HepG2 (cell line): Measurements from ENCODE around the gene PSMC1. TPM values are rescaled to one million over a fixed set of nuclear protein-coding genes. Genes with fewer than 3 reads are reported as not detected.

Experiments used
- ATAC-seq: fragments of 200-7000 bp; cut with Tn5 transposase; 3 replicates; pipeline ENCODE4 v1.9.1; 2020; ENCODE audit warnings: mild to moderate bottlenecking, moderate library complexity
- BruUV-seq: library from RNA; stranded (reverse); fragments of 400-500 nt; replicated peaks from 2 replicates; lab custom pipeline; 2021; lab: Mats Ljungman, UMichigan
- CTCF ChIA-PET: fragments of 300-600 bp; formaldehyde crosslinking; extraction: SDS; loops from one replicate; lab custom pipeline; 2021; ENCODE audit warnings: low total read pairs, inconsistent platforms, low intra/inter-chr PET ratio; lab: Yijun Ruan, JAX
- POLR2A ChIA-PET: fragments of 350-600 bp; sonication (Branson Sonifier 250); formaldehyde crosslinking; loops from one replicate; lab custom pipeline; 2020; ENCODE audit warnings: antibody characterized with exemption, inconsistent platforms; lab: Yijun Ruan, JAX
- DNase-seq: peaks from one replicate; pipeline ENCODE4 v3.0.0-alpha.2; 2015; ENCODE audit warnings: low spot score
- FAIRE-seq: peaks from 3 replicates; lab custom pipeline; 2011; peaks lifted over from hg19 to GRCh38; lab: Jason Lieb, UNC
- H2AFZ ChIP-seq: one replicate; pipeline ENCODE4 v1.6.1; 2011; ENCODE audit warnings: low read length, inconsistent platforms
- H3K27ac ChIP-seq: fragments of 300-600 bp; 3 replicates; pipeline ENCODE4 v1.8.0; 2011; ENCODE audit warnings: mixed run types, mild to moderate bottlenecking, mixed read lengths, low read length, inconsistent platforms; ENCODE audit not compliant: insufficient read depth; ENCODE audit errors: extremely low read length
- H3K27me3 ChIP-seq, 2 experiments: fragments of 200-600 bp in 1 of 2; 2 replicates in 1 of 2; 3 replicates in 1 of 2; pipeline versions ENCODE4 v1.6.0 to v1.8.0; 2011; ENCODE audit warnings: low read length in 2 of 2, mild to moderate bottlenecking in 2 of 2, moderate library complexity in 2 of 2, inconsistent platforms in 1 of 2; ENCODE audit not compliant: insufficient read depth in 2 of 2, control insufficient read depth in 1 of 2
- H3K36me3 ChIP-seq, 2 experiments: fragments of 200-600 bp in 1 of 2; replicated peaks in 1 of 2; 2 replicates in 1 of 2; 3 replicates in 1 of 2; pipeline versions ENCODE4 v1.5.1 to v1.8.0; 2011; ENCODE audit warnings: low read length in 2 of 2, inconsistent platforms in 1 of 2; ENCODE audit not compliant: insufficient read depth in 2 of 2, control insufficient read depth in 1 of 2
- H3K4me1 ChIP-seq: 2 replicates; pipeline ENCODE4 v1.5.1; 2012; ENCODE audit warnings: low read length, inconsistent platforms; ENCODE audit not compliant: insufficient read depth
- H3K4me2 ChIP-seq: 2 replicates; pipeline ENCODE4 v1.6.0; 2011; ENCODE audit warnings: low read depth, low read length, inconsistent platforms
- H3K4me3 ChIP-seq, 3 experiments: fragments of 200-600 bp in 1 of 3; sonication (generic), shearing (Covaris generic) in 1 of 3; replicated peaks in 1 of 3; 2 replicates each; pipeline ENCODE4 v1.5.1; 2011 to 2016; ENCODE audit warnings: low read length in 3 of 3, inconsistent platforms in 2 of 3, low read depth in 2 of 3, mild to moderate bottlenecking in 2 of 3, control low read depth in 1 of 3, mixed read lengths in 1 of 3; ENCODE audit not compliant: insufficient read depth in 1 of 3
- H3K79me2 ChIP-seq: one replicate; pipeline ENCODE4 v1.6.1; 2011; ENCODE audit warnings: low read length, inconsistent platforms; ENCODE audit not compliant: insufficient read depth
- H3K9ac ChIP-seq: 2 replicates; pipeline ENCODE4 v1.6.0; 2011; ENCODE audit warnings: mild to moderate bottlenecking, low read depth, low read length, inconsistent platforms; ENCODE audit not compliant: insufficient read depth
- H3K9me3 ChIP-seq: 2 replicates; pipeline ENCODE4 v1.5.1; 2012; ENCODE audit warnings: mild to moderate bottlenecking, low read length
- H4K20me1 ChIP-seq: 2 replicates; pipeline ENCODE4 v1.6.0; 2011; ENCODE audit warnings: inconsistent platforms, mild to moderate bottlenecking, low read length, moderate library complexity; ENCODE audit not compliant: insufficient read depth
- CCDC6 ChIP-seq: sonication (generic); formaldehyde crosslinking; IDR thresholded peaks from 2 replicates; pipeline ENCODE4 v1.8.1; 2022; ENCODE audit warnings: mild to moderate bottlenecking, missing genetic modification reagents, moderate library complexity
- DMAP1 ChIP-seq: IDR thresholded peaks from 2 replicates; pipeline ENCODE4 v1.6.1; 2016
- RNF2 ChIP-seq: fragments of 450-650 bp; conservative IDR thresholded peaks from 2 replicates; pipeline ENCODE4 v1.6.1; 2016; ENCODE audit warnings: low read depth
- THAP8 ChIP-seq: sonication (generic); formaldehyde crosslinking; IDR thresholded peaks from 2 replicates; pipeline ENCODE4 v1.5.1; 2020; ENCODE audit warnings: missing genetic modification reagents, mild to moderate bottlenecking, borderline replicate concordance
- ZNF350 ChIP-seq: sonication (generic); formaldehyde crosslinking; IDR thresholded peaks from 2 replicates; pipeline ENCODE4 v1.4.0; 2020; ENCODE audit warnings: mild to moderate bottlenecking, low read depth, missing genetic modification reagents, borderline replicate concordance
- WGBS: methylation state at CpG from one replicate; pipeline ENCODE4 v1.1.6; 2017; ENCODE audit warnings: low lambda C conversion rate; 5-methylcytosine and 5-hydroxymethylcytosine counted together
- in situ Hi-C: cut with HindIII; loops from 2 replicates; pipeline ENCODE4 v1.10.0; 2017; ENCODE audit warnings: low pct_unique_long_range_greater_than_20kb; ENCODE audit not compliant: extremely low pct_ligation_motif_present
- intact Hi-C: fragments of 100-400 bp; cut with micrococcal nuclease; formaldehyde crosslinking; loops from one replicate; pipeline ENCODE4 v1.10.0; 2022; ENCODE audit not compliant: unreplicated experiment
- polyA plus RNA-seq, 8 experiments: library from polyadenylated mRNA; depleted of rRNA in 3 of 8; stranded (reverse) in 7 of 8; unstranded in 1 of 8; fragments of >200 nt; fragmentation: Illumina TruSeq in 4 of 8; extraction: Trizol in 4 of 8; gene quantifications; 2 replicates each; pipeline versions ENCODE4 v1.2.1 to v1.2.3, GENCODE V29; 2011 to 2016; ENCODE audit warnings: low read depth in 4 of 8, missing spikeins in 1 of 8, mixed read lengths in 1 of 8; ENCODE audit not compliant: insufficient read depth in 1 of 8
- total RNA-seq, 5 experiments: library from RNA; depleted of rRNA; stranded (reverse); fragments of >200 nt; fragmentation: Illumina TruSeq; extraction: Trizol; gene quantifications; 2 replicates each; pipeline ENCODE4 v1.2.3, GENCODE V29; 2016; ENCODE audit warnings: low read depth in 1 of 5
- TF ChIP-seq, protein P1 (sequence below): sonication (generic); formaldehyde crosslinking; IDR thresholded peaks from 2 replicates; pipeline ENCODE4 v1.8.1; 2023; ENCODE audit warnings: missing genetic modification reagents, inconsistent platforms, borderline replicate concordance
- TF ChIP-seq, protein P2 (sequence below): sonication (generic); formaldehyde crosslinking; IDR thresholded peaks from 2 replicates; pipeline ENCODE4 v1.8.0; 2022; ENCODE audit warnings: missing genetic modification reagents, mild to moderate bottlenecking, moderate library complexity, borderline replicate concordance
- TF ChIP-seq, protein P3 (sequence below): sonication (generic); formaldehyde crosslinking; IDR thresholded peaks from 2 replicates; pipeline ENCODE4 v1.5.1; 2020; ENCODE audit warnings: mild to moderate bottlenecking, missing genetic modification reagents, moderate library complexity

PSMC1 gene
- total and polyA plus RNA-seq, 2 of the 13 experiments (the other 11 are each of a cell fraction or from before 2014, with no cell fraction given) = 48.6 to 167 TPM

DNA sequence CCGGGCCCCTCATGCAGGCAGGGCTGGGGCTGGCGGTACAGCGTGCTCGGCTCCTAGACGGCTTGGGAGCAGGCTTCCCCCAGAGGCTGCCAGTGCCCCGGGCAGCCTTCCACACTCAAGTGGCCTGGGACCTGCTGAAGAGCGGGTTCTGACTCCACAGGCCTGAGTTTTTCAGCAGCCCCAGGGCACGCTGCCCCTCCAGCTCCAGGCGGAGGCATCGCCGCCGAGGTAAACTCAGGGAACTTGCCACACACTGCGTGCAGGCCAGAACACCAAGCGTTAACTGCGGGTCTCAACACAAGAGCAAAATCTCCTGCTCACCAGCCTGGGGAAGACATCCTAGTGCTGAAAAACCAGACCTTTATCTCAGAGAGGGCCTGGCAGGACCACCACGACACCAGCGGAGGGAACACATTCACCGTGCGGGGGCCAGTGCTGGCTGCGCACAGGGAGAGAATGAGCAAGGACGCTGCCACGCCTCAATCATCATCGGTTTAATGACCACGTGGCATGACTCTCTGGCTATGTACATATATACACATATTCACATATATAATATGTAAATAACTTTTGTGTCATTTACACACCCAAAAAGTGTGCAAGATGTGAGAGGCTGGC lies 21.3 kb downstream of the PSMC1 start:
- peaks cover 6 to 36% of the 10 kb centered on the region in 2 experiments; a peak in 4 of 5 replicates for H3K36me3 ChIP-seq
- in situ Hi-C loops = no loop called here
- no peak overlapping the region for H3K9ac ChIP-seq
- no TSS peak for BruUV-seq
- H3K4me3 ChIP-seq = no peak overlapping the region
- intact Hi-C loops = no loop called here
- no peaks in the 10 kb centered on the region for H3K79me2 ChIP-seq
- no peaks in the 10 kb centered on the region for H4K20me1 ChIP-seq
- no peaks in the 10 kb centered on the region for H3K9me3 ChIP-seq
- no peaks in the 10 kb centered on the region for H3K27me3 ChIP-seq
- TF ChIP-seq DMAP1 (CRISPR knock-in tag) = no peak
- TF ChIP-seq, protein P1, sequence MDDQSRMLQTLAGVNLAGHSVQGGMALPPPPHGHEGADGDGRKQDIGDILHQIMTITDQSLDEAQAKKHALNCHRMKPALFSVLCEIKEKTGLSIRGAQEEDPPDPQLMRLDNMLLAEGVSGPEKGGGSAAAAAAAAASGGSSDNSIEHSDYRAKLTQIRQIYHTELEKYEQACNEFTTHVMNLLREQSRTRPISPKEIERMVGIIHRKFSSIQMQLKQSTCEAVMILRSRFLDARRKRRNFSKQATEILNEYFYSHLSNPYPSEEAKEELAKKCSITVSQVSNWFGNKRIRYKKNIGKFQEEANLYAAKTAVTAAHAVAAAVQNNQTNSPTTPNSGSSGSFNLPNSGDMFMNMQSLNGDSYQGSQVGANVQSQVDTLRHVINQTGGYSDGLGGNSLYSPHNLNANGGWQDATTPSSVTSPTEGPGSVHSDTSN (CRISPR knock-in tag) = no peak
- TF ChIP-seq RNF2 = no peak
- TF ChIP-seq, protein P2, sequence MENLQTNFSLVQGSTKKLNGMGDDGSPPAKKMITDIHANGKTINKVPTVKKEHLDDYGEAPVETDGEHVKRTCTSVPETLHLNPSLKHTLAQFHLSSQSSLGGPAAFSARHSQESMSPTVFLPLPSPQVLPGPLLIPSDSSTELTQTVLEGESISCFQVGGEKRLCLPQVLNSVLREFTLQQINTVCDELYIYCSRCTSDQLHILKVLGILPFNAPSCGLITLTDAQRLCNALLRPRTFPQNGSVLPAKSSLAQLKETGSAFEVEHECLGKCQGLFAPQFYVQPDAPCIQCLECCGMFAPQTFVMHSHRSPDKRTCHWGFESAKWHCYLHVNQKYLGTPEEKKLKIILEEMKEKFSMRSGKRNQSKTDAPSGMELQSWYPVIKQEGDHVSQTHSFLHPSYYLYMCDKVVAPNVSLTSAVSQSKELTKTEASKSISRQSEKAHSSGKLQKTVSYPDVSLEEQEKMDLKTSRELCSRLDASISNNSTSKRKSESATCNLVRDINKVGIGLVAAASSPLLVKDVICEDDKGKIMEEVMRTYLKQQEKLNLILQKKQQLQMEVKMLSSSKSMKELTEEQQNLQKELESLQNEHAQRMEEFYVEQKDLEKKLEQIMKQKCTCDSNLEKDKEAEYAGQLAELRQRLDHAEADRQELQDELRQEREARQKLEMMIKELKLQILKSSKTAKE (CRISPR knock-in tag) = no peak
- no peak for TF ChIP-seq CCDC6 (CRISPR knock-in tag)
- TF ChIP-seq, protein P3, sequence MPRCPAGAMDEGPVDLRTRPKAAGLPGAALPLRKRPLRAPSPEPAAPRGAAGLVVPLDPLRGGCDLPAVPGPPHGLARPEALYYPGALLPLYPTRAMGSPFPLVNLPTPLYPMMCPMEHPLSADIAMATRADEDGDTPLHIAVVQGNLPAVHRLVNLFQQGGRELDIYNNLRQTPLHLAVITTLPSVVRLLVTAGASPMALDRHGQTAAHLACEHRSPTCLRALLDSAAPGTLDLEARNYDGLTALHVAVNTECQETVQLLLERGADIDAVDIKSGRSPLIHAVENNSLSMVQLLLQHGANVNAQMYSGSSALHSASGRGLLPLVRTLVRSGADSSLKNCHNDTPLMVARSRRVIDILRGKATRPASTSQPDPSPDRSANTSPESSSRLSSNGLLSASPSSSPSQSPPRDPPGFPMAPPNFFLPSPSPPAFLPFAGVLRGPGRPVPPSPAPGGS (CRISPR knock-in tag) = no peak
- TF ChIP-seq ZNF350 (CRISPR knock-in tag) = no peak
- no peak for TF ChIP-seq THAP8 (CRISPR knock-in tag)
- 96% methylated on average over 8 of the region's 24 CpGs for WGBS
- no peak overlapping the region for H3K4me2 ChIP-seq
- no peak overlapping the region for H3K27ac ChIP-seq
- ATAC-seq (peak; percentile 11; the same call in 2 of the 3 replicates), DNase-seq (no peak), FAIRE-seq (no peak)
- POLR2A ChIA-PET = no interaction called here
- CTCF ChIA-PET = no interaction called here
- H2AFZ ChIP-seq = no peak overlapping the region
- H3K4me1 ChIP-seq = no peaks in the 10 kb centered on the region
